Activated CD8-positive, alpha-beta T cell treated with anti-CD3 and anti-CD28 coated beads, Interleukin-2, amount 10 ng/mL, durations not matched to agents 7 days and 5 days (primary cell): ENCODE data around the gene SETD1A. TPM values are rescaled to one million over a fixed set of nuclear protein-coding genes. Genes with fewer than 3 reads are reported as not detected.
A peak's percentile ranks its signal among the peaks of the same experiment; 100 is the strongest.

ENCODE experiments used
- ATAC-seq: fragments of 150-1000 bp; cut with Tn5 transposase; one replicate; pipeline ENCODE4 v1.10.0; 2021; ENCODE audit warnings: moderate library complexity
- CTCF ChIA-PET: fragments of 350-600 bp; sonication (Branson Sonifier 250); formaldehyde crosslinking; loops from one replicate; lab custom pipeline; 2021; ENCODE audit warnings: antibody characterized with exemption; lab: Charles Lee
- POLR2A ChIA-PET: fragments of 350-600 bp; sonication (Branson Sonifier 250); formaldehyde crosslinking; loops from one replicate; lab custom pipeline; 2021; ENCODE audit warnings: antibody characterized with exemption; lab: Charles Lee
- DNase-seq: peaks from one replicate; pipeline ENCODE4 v3.0.0-alpha.2; 2020
- H3K27ac Mint-ChIP-seq: one replicate; pipeline ENCODE4 v1.8.0; 2021; ENCODE audit warnings: mild to moderate bottlenecking, mixed read lengths
- H3K27me3 Mint-ChIP-seq: one replicate; pipeline ENCODE4 v1.8.0; 2021; ENCODE audit warnings: low read depth, mixed read lengths
- H3K36me3 Mint-ChIP-seq: one replicate; pipeline ENCODE4 v1.8.0; 2021; ENCODE audit warnings: low read depth, mixed read lengths
- H3K4me1 Mint-ChIP-seq: one replicate; pipeline ENCODE4 v1.8.0; 2021; ENCODE audit warnings: low read depth, mixed read lengths
- H3K4me3 Mint-ChIP-seq: one replicate; pipeline ENCODE4 v1.8.0; 2021; ENCODE audit warnings: mild to moderate bottlenecking, mixed read lengths
- H3K9me3 Mint-ChIP-seq: one replicate; pipeline ENCODE4 v1.8.0; 2022; ENCODE audit warnings: mixed read lengths; ENCODE audit not compliant: insufficient read depth
- total RNA-seq, 2 experiments: library from RNA; stranded (reverse); gene quantifications; one replicate each; pipeline ENCODE4 v1.2.3, GENCODE V29; 2021

SETD1A gene
- total RNA-seq, 2 experiments from 2014 or later, result 25.6 to 28.4 TPM

DNA sequence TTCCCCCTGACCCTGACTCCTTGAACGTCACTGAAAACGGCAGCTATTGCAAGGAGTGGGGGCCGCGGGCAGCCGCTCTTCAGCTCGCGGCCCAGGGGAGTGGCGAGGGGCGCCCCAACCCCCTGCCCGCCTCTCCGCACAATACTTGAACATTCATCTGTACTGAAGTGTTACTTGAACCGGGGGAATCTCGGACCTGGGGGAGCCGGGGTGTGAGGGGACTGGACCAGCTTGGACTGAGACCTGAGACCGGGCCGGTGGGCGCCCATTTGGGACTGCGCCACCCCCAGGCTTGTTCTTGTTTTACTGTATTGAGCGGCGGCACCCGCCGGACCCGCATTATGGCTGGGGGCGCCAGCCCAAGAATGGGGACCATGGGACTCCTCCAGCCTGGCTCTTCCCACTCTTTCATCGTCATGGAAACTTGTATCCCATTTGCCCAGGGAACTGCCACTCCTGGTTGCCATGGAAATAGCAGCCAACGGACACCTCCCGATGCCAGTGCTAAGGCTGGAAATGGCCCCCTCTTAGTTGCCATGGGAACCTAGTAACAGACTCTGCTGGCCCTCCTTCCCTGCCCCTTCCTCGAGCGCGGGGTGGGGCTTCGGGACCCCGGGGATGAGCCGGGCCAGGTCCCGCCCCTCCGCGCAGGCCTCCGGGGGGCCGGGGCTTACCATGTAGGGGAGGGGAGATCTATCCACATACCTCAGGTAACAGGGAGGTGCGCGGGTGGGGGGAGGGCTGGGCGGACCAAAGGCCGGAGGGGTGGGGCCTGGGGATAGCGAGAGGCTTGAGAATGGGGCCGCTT is 9.5 kb upstream of the SETD1A start:
- POLR2A ChIA-PET, result no interaction called here
- H3K9me3 Mint-ChIP-seq, result no peaks in the 10 kb centered on the region
- no peak for DNase-seq
- peak overlapping the region; percentile 96 for H3K4me3 Mint-ChIP-seq
- CTCF ChIA-PET, result interaction anchor here (0.9 to 1.7 kb wide), 2 partner anchors 14 to 110 kb away, joined by 3 to 4 read pairs; no protein-coding TSS in a partner anchor
- peaks cover 24% of the 10 kb centered on the region for H3K36me3 Mint-ChIP-seq
- no peak for ATAC-seq
- H3K27ac Mint-ChIP-seq, result no peak overlapping the region
- H3K27me3 Mint-ChIP-seq, result no peaks in the 10 kb centered on the region
- peaks cover 24% of the 10 kb centered on the region for H3K4me1 Mint-ChIP-seq

- Mint-ChIP-seq H3K4me1 (peaks cover 31% of the 10 kb centered on the region), H3K4me3 (peak within 1 kb of the TSS; percentile 96), H3K36me3 (peaks cover 21% of the 10 kb centered on the region), H3K9me3 (no peaks in the 10 kb centered on the region), H3K27ac (peak within 1 kb of the TSS; percentile 82), H3K27me3 (no peaks in the 10 kb centered on the region)
- CTCF ChIA-PET, result interaction anchor here (1.0 to 7.1 kb wide), 7 partner anchors 8 to 193 kb away, joined by 3 to 95 read pairs (median 8); partner anchors contain the start of genes KAT8 and SETD1A
- POLR2A ChIA-PET, result interaction anchor here (0.9 to 1.4 kb wide), 4 partner anchors 8 to 125 kb away, joined by 3 to 5 read pairs (median 4); partner anchors contain the start of genes SETD1A, ZNF646 and ZNF668
- DNase-seq (peak; percentile 61), ATAC-seq (peak; percentile 66)
Observed at GRCh38 chr16:30948667-30949649, 8.6 kb upstream of the SETD1A start, which contains the start of gene ORAI3. TSS of gene ORAI3 (plus strand) at chr16:30949068. CDS start at chr16:30949290, 222 bp downstream.

- DNase-seq (peak; percentile 75), ATAC-seq (peak; percentile 69)
- Mint-ChIP-seq H3K4me3 (peak overlapping the region; percentile 96), H3K27ac (peak overlapping the region; percentile 82), H3K9me3 (no peaks in the 10 kb centered on the region), H3K27me3 (no peaks in the 10 kb centered on the region), H3K36me3 (peaks cover 13% of the 10 kb centered on the region), H3K4me1 (peaks cover 28% of the 10 kb centered on the region)
- ChIA-PET POLR2A (interaction anchor here (0.6 to 1.4 kb wide), 7 partner anchors 7 to 231 kb away, joined by 3 to 5 read pairs (median 3); partner anchors contain the start of genes FUS, HSD3B7, SETD1A and ZNF646), CTCF (interaction anchor here (1.0 to 7.1 kb wide), 10 partner anchors 8 to 192 kb away, joined by 3 to 95 read pairs (median 4); partner anchors contain the start of genes BCKDK, KAT8 and SETD1A)
Observed at GRCh38 chr16:30949650-30950515, 7.7 kb upstream of the SETD1A start.

GRCh38 chr16:30950516-30951065 is 7.0 kb upstream of the SETD1A start:
- ChIA-PET POLR2A (interaction anchor here (0.6 to 1.4 kb wide), 5 partner anchors 15 to 230 kb away, joined by 3 to 5 read pairs (median 3); partner anchors contain the start of genes FUS, HSD3B7, ZNF646 and ZNF668), CTCF (interaction anchor here (0.7 to 7.1 kb wide), 9 partner anchors 10 to 192 kb away, joined by 3 to 95 read pairs (median 5); partner anchors contain the start of genes BCKDK and KAT8)
- H3K4me1 Mint-ChIP-seq, result peaks cover 28% of the 10 kb centered on the region
- H3K36me3 Mint-ChIP-seq, result peaks cover 13% of the 10 kb centered on the region
- H3K4me3 Mint-ChIP-seq, result peak overlapping the region; percentile 96
- ATAC-seq, result no peak
- peak overlapping the region; percentile 82 for H3K27ac Mint-ChIP-seq
- no peak for DNase-seq
- no peaks in the 10 kb centered on the region for H3K27me3 Mint-ChIP-seq
- H3K9me3 Mint-ChIP-seq, result no peaks in the 10 kb centered on the region

GRCh38 chr16:30951193-30951592 is 6.4 kb upstream of the SETD1A start:
- ATAC-seq, result no peak
- Mint-ChIP-seq H3K36me3 (peaks cover 11% of the 10 kb centered on the region), H3K27me3 (no peaks in the 10 kb centered on the region), H3K4me1 (peaks cover 31% of the 10 kb centered on the region), H3K4me3 (peak overlapping the region; percentile 28), H3K27ac (peak overlapping the region; percentile 49), H3K9me3 (no peaks in the 10 kb centered on the region)
- CTCF ChIA-PET, result interaction anchor here (0.7 to 7.1 kb wide), 5 partner anchors 10 to 191 kb away, joined by 3 to 95 read pairs (median 4); partner anchors contain the start of gene BCKDK
- POLR2A ChIA-PET, result interaction anchor here (0.8 to 1.0 kb wide), 2 partner anchors 34 to 229 kb away, joined by 3 read pairs; partner anchors contain the start of genes FUS and HSD3B7
- DNase-seq, result no peak

GRCh38 chr16:30951750-30952149 is 5.8 kb upstream of the SETD1A start:
- Mint-ChIP-seq H3K4me1 (peaks cover 34% of the 10 kb centered on the region), H3K27ac (no peak overlapping the region), H3K27me3 (no peaks in the 10 kb centered on the region), H3K4me3 (no peak overlapping the region), H3K9me3 (no peaks in the 10 kb centered on the region), H3K36me3 (peaks cover 8% of the 10 kb centered on the region)
- ATAC-seq (no peak), DNase-seq (no peak)
- CTCF ChIA-PET, result interaction anchor here (1.3 to 7.1 kb wide), 2 partner anchors 11 to 156 kb away, joined by 4 to 95 read pairs; partner anchors contain the start of gene BCKDK
- POLR2A ChIA-PET, result no interaction called here

- no peaks in the 10 kb centered on the region for H3K27me3 Mint-ChIP-seq
- no peaks in the 10 kb centered on the region for H3K9me3 Mint-ChIP-seq
- ATAC-seq (no peak), DNase-seq (no peak)
- no peak overlapping the region for H3K27ac Mint-ChIP-seq
- CTCF ChIA-PET, result interaction anchor here (0.8 to 7.1 kb wide), 10 partner anchors 12 to 189 kb away, joined by 3 to 95 read pairs (median 4); partner anchors contain the start of genes HSD3B7, KAT8, ZNF646 and ZNF668
- no peak overlapping the region for H3K4me3 Mint-ChIP-seq
- H3K4me1 Mint-ChIP-seq, result peaks cover 37% of the 10 kb centered on the region
- peaks cover 11% of the 10 kb centered on the region for H3K36me3 Mint-ChIP-seq
- POLR2A ChIA-PET, result interaction anchor here (0.8 to 1.7 kb wide), 3 partner anchors 121 to 227 kb away, joined by 3 to 5 read pairs (median 4); partner anchors contain the start of genes FUS, ZNF646 and ZNF668
Observed at GRCh38 chr16:30953111-30953510, 4.4 kb upstream of the SETD1A start.

GRCh38 chr16:30953511-30954124 is 3.9 kb upstream of the SETD1A start:
- CTCF ChIA-PET, result interaction anchor here (0.7 to 7.1 kb wide), 17 partner anchors 13 to 348 kb away, joined by 3 to 95 read pairs (median 4); partner anchors contain the start of genes HSD3B7, KAT8, ZNF646 and ZNF668
- POLR2A ChIA-PET, result interaction anchor here (0.8 to 1.7 kb wide), 3 partner anchors 120 to 227 kb away, joined by 3 to 5 read pairs (median 4); partner anchors contain the start of genes FUS, ZNF646 and ZNF668
- H3K9me3 Mint-ChIP-seq, result no peaks in the 10 kb centered on the region
- H3K27me3 Mint-ChIP-seq, result no peaks in the 10 kb centered on the region
- DNase-seq (peak; percentile 79), ATAC-seq (no peak)
- peaks cover 14% of the 10 kb centered on the region for H3K36me3 Mint-ChIP-seq
- no peak overlapping the region for H3K27ac Mint-ChIP-seq
- H3K4me3 Mint-ChIP-seq, result no peak overlapping the region
- H3K4me1 Mint-ChIP-seq, result peaks cover 40% of the 10 kb centered on the region

DNA sequence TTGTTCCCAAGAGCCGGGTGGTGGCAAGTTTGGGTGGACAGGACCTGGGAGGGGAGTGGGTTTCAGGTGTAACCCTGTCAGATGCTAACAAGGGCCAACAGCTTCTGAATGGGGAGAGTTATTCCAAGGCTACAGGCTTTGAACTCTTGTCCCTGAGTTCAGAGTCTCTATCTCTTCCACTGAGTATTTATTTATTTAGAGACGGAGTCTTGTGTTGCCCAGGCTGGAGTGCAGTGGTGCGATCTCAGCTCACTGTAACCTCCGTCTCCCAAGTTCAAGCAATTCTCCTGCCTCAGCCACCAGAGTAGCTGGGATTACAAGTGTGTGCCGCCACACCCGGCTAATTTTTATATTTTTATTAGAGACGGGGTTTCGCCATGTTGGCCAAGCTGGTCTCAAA is 2.6 kb upstream of the SETD1A start:
- H3K9me3 Mint-ChIP-seq, result no peaks in the 10 kb centered on the region
- H3K36me3 Mint-ChIP-seq, result peaks cover 21% of the 10 kb centered on the region
- H3K27me3 Mint-ChIP-seq, result no peaks in the 10 kb centered on the region
- CTCF ChIA-PET, result interaction anchor here (1.0 to 7.1 kb wide), 6 partner anchors 14 to 222 kb away, joined by 3 to 95 read pairs (median 8); no protein-coding TSS in a partner anchor
- H3K4me3 Mint-ChIP-seq, result no peak overlapping the region
- DNase-seq (no peak), ATAC-seq (no peak)
- no peak overlapping the region for H3K27ac Mint-ChIP-seq
- POLR2A ChIA-PET, result interaction anchor here (0.6 to 1.6 kb wide), 2 partner anchors 117 to 192 kb away, joined by 3 read pairs; no protein-coding TSS in a partner anchor
- peaks cover 46% of the 10 kb centered on the region for H3K4me1 Mint-ChIP-seq
